ENCODE data around the gene MPHOSPH9.
A peak's percentile ranks its signal among the peaks of the same experiment; 100 is the strongest.

MPHOSPH9 gene

GRCh38 chr12:123160801-123161487, 72.0 kb downstream of the MPHOSPH9 start:
- H2BK120ac ChIP-seq (ENCODE audit: low read depth, low read length) = no peak overlapping the region
- H3K23ac ChIP-seq (ENCODE audit: low read depth, low read length, poor library complexity) = no peak overlapping the region
- no peak overlapping the region for H3K4me2 ChIP-seq (ENCODE audit: insufficient read depth, low read length, poor library complexity, severe bottlenecking)
- H3K27ac ChIP-seq (replicated peaks; ENCODE audit: low read length) = no peak overlapping the region
- no peak overlapping the region for H2BK12ac ChIP-seq (ENCODE audit: low read length)
- H3K36me3 ChIP-seq (replicated peaks in 1 of 2; ENCODE audit: control insufficient read depth in 2 of 2, insufficient read depth in 2 of 2, low read length in 2 of 2) = peaks cover 17 to 97% of the 10 kb centered on the region in 2 donors
- no peak for DNase-seq (ENCODE audit: low spot score)
- H3K4me3 ChIP-seq (ENCODE audit: low read length in 2 of 2) = no peak overlapping the region
- H3K9me3 ChIP-seq (replicated peaks in 1 of 2; ENCODE audit: control insufficient read depth in 2 of 2, insufficient read depth in 1 of 2, low read depth in 1 of 2, low read length in 2 of 2) = no peaks in the 10 kb centered on the region
- no peaks in the 10 kb centered on the region for H3K79me1 ChIP-seq (ENCODE audit: low read depth, low read length)
- H2AK5ac ChIP-seq (ENCODE audit: low read depth, low read length) = no peak overlapping the region
- H3K27me3 ChIP-seq (ENCODE audit: control insufficient read depth in 3 of 3, insufficient read depth in 3 of 3, low read depth in 1 of 3, low read length in 3 of 3) = no peaks in the 10 kb centered on the region
- no peak overlapping the region for H4K91ac ChIP-seq (ENCODE audit: low read depth, low read length, poor library complexity)
- WGBS, 2 donors (ENCODE audit: extremely low coverage in 2 of 2, insufficient read length in 2 of 2, insufficient replicate concordance in 1 of 2) = no CpG with 5 or more reads among the region's 11 CpGs
- no peak overlapping the region for H2AFZ ChIP-seq (ENCODE audit: low read length)
- no peak overlapping the region for H3K9ac ChIP-seq (ENCODE audit: low read depth, low read length, poor library complexity)
- no peak overlapping the region for H2BK15ac ChIP-seq (ENCODE audit: low read length)
- no peak overlapping the region for H2BK5ac ChIP-seq (ENCODE audit: low read length)
- H3K4ac ChIP-seq (ENCODE audit: low read length) = no peak overlapping the region
- H4K8ac ChIP-seq (ENCODE audit: low read depth, low read length) = no peak overlapping the region
- no peaks in the 10 kb centered on the region for H3K4me1 ChIP-seq (ENCODE audit: control insufficient read depth in 2 of 2, insufficient read depth in 1 of 2, low read depth in 1 of 2, low read length in 2 of 2)
- no peak overlapping the region for H3K18ac ChIP-seq (ENCODE audit: low read length)
- no peak overlapping the region for H3K14ac ChIP-seq (ENCODE audit: low read length)

GRCh38 chr12:123153906-123154305, 79.0 kb downstream of the MPHOSPH9 start:
- no CpG with 5 or more reads among the region's 2 CpGs for WGBS, 2 donors (ENCODE audit: extremely low coverage in 2 of 2, insufficient read length in 2 of 2, insufficient replicate concordance in 1 of 2)
- no peaks in the 10 kb centered on the region for H3K9me3 ChIP-seq (replicated peaks in 1 of 2; ENCODE audit: control insufficient read depth in 2 of 2, insufficient read depth in 1 of 2, low read depth in 1 of 2, low read length in 2 of 2)
- no peak overlapping the region for H2AK5ac ChIP-seq (ENCODE audit: low read depth, low read length)
- H3K18ac ChIP-seq (ENCODE audit: low read length) = no peak overlapping the region
- no peak overlapping the region for H2AFZ ChIP-seq (ENCODE audit: low read length)
- H3K4me1 ChIP-seq (ENCODE audit: control insufficient read depth in 2 of 2, insufficient read depth in 1 of 2, low read depth in 1 of 2, low read length in 2 of 2) = peaks cover 6 to 14% of the 10 kb centered on the region in 2 donors
- no peaks in the 10 kb centered on the region for H3K79me1 ChIP-seq (ENCODE audit: low read depth, low read length)
- H3K4ac ChIP-seq (ENCODE audit: low read length) = no peak overlapping the region
- peaks cover 0 to 17% (median 5%) of the 10 kb centered on the region in 3 experiments for H3K27me3 ChIP-seq (ENCODE audit: control insufficient read depth in 3 of 3, insufficient read depth in 3 of 3, low read depth in 1 of 3, low read length in 3 of 3)
- no peak for DNase-seq (ENCODE audit: low spot score)
- no peak overlapping the region for H2BK120ac ChIP-seq (ENCODE audit: low read depth, low read length)
- H3K4me2 ChIP-seq (ENCODE audit: insufficient read depth, low read length, poor library complexity, severe bottlenecking) = no peak overlapping the region
- H3K36me3 ChIP-seq (replicated peaks in 1 of 2; ENCODE audit: control insufficient read depth in 2 of 2, insufficient read depth in 2 of 2, low read length in 2 of 2) = peaks cover 2 to 49% of the 10 kb centered on the region in 2 donors
- H3K23ac ChIP-seq (ENCODE audit: low read depth, low read length, poor library complexity) = no peak overlapping the region
- no peak overlapping the region for H4K91ac ChIP-seq (ENCODE audit: low read depth, low read length, poor library complexity)
- no peak overlapping the region for H4K8ac ChIP-seq (ENCODE audit: low read depth, low read length)
- H3K14ac ChIP-seq (ENCODE audit: low read length) = no peak overlapping the region
- H2BK5ac ChIP-seq (ENCODE audit: low read length) = no peak overlapping the region
- H2BK12ac ChIP-seq (ENCODE audit: low read length) = no peak overlapping the region
- no peak overlapping the region for H2BK15ac ChIP-seq (ENCODE audit: low read length)
- H3K27ac ChIP-seq (replicated peaks; ENCODE audit: low read length) = no peak overlapping the region
- no peak overlapping the region for H3K4me3 ChIP-seq (ENCODE audit: low read length in 2 of 2)
- H3K9ac ChIP-seq (ENCODE audit: low read depth, low read length, poor library complexity) = no peak overlapping the region

GRCh38 chr12:123152833-123153232, 80.1 kb downstream of the MPHOSPH9 start:
- H3K4me2 ChIP-seq (ENCODE audit: insufficient read depth, low read length, poor library complexity, severe bottlenecking) = no peak overlapping the region
- no peak overlapping the region for H3K4ac ChIP-seq (ENCODE audit: low read length)
- no peak overlapping the region for H4K8ac ChIP-seq (ENCODE audit: low read depth, low read length)
- no peak overlapping the region for H2BK12ac ChIP-seq (ENCODE audit: low read length)
- H3K4me3 ChIP-seq (ENCODE audit: low read length in 2 of 2) = no peak overlapping the region
- H3K9me3 ChIP-seq (replicated peaks in 1 of 2; ENCODE audit: control insufficient read depth in 2 of 2, insufficient read depth in 1 of 2, low read depth in 1 of 2, low read length in 2 of 2) = no peaks in the 10 kb centered on the region
- H2BK5ac ChIP-seq (ENCODE audit: low read length) = no peak overlapping the region
- H3K27ac ChIP-seq (replicated peaks; ENCODE audit: low read length) = no peak overlapping the region
- no peak overlapping the region for H3K14ac ChIP-seq (ENCODE audit: low read length)
- no peak overlapping the region for H2AFZ ChIP-seq (ENCODE audit: low read length)
- peaks cover 6 to 14% of the 10 kb centered on the region in 2 donors for H3K4me1 ChIP-seq (ENCODE audit: control insufficient read depth in 2 of 2, insufficient read depth in 1 of 2, low read depth in 1 of 2, low read length in 2 of 2)
- H2BK120ac ChIP-seq (ENCODE audit: low read depth, low read length) = no peak overlapping the region
- no peaks in the 10 kb centered on the region for H3K79me1 ChIP-seq (ENCODE audit: low read depth, low read length)
- H2BK15ac ChIP-seq (ENCODE audit: low read length) = no peak overlapping the region
- no peak overlapping the region for H2AK5ac ChIP-seq (ENCODE audit: low read depth, low read length)
- H3K36me3 ChIP-seq (replicated peaks in 1 of 2; ENCODE audit: control insufficient read depth in 2 of 2, insufficient read depth in 2 of 2, low read length in 2 of 2) = peaks cover 2 to 39% of the 10 kb centered on the region in 2 donors
- H3K23ac ChIP-seq (ENCODE audit: low read depth, low read length, poor library complexity) = no peak overlapping the region
- WGBS, 2 donors (ENCODE audit: extremely low coverage in 2 of 2, insufficient read length in 2 of 2, insufficient replicate concordance in 1 of 2) = no CpG with 5 or more reads among the region's 3 CpGs
- H3K18ac ChIP-seq (ENCODE audit: low read length) = no peak overlapping the region
- no peak overlapping the region for H4K91ac ChIP-seq (ENCODE audit: low read depth, low read length, poor library complexity)
- H3K9ac ChIP-seq (ENCODE audit: low read depth, low read length, poor library complexity) = no peak overlapping the region
- peaks cover 0 to 20% (median 5%) of the 10 kb centered on the region in 3 experiments for H3K27me3 ChIP-seq (ENCODE audit: control insufficient read depth in 3 of 3, insufficient read depth in 3 of 3, low read depth in 1 of 3, low read length in 3 of 3)
- DNase-seq (ENCODE audit: low spot score) = no peak

GRCh38 chr12:123151457-123152454, 81.2 kb downstream of the MPHOSPH9 start:
- Histone ChIP-seq H3K9ac (ENCODE audit: low read depth, low read length, poor library complexity) (peak overlapping the region; percentile 51), H3K4me3 (ENCODE audit: low read length in 2 of 2) (peak overlapping the region; percentile 64 to 84), H4K8ac (ENCODE audit: low read depth, low read length) (no peak overlapping the region), H3K27ac (replicated peaks; ENCODE audit: low read length) (no peak overlapping the region), H2BK120ac (ENCODE audit: low read depth, low read length) (no peak overlapping the region), H2BK15ac (ENCODE audit: low read length) (no peak overlapping the region), H2BK12ac (ENCODE audit: low read length) (no peak overlapping the region), H3K36me3 (replicated peaks in 1 of 2; ENCODE audit: control insufficient read depth in 2 of 2, insufficient read depth in 2 of 2, low read length in 2 of 2) (peaks cover 2 to 30% of the 10 kb centered on the region in 2 donors), H3K27me3 (ENCODE audit: control insufficient read depth in 3 of 3, insufficient read depth in 3 of 3, low read depth in 1 of 3, low read length in 3 of 3) (peaks cover 0 to 20% (median 5%) of the 10 kb centered on the region in 3 experiments), H4K91ac (ENCODE audit: low read depth, low read length, poor library complexity) (no peak overlapping the region), H2AK5ac (ENCODE audit: low read depth, low read length) (no peak overlapping the region), H3K4me1 (ENCODE audit: control insufficient read depth in 2 of 2, insufficient read depth in 1 of 2, low read depth in 1 of 2, low read length in 2 of 2) (peaks cover 6 to 14% of the 10 kb centered on the region in 2 donors), H3K4me2 (ENCODE audit: insufficient read depth, low read length, poor library complexity, severe bottlenecking) (peak overlapping the region; percentile 97), H3K14ac (ENCODE audit: low read length) (no peak overlapping the region), H2BK5ac (ENCODE audit: low read length) (no peak overlapping the region), H3K23ac (ENCODE audit: low read depth, low read length, poor library complexity) (peak overlapping the region; percentile 57), H3K18ac (ENCODE audit: low read length) (peak overlapping the region; percentile 89), H3K79me1 (ENCODE audit: low read depth, low read length) (no peaks in the 10 kb centered on the region), H3K4ac (ENCODE audit: low read length) (no peak overlapping the region), H2AFZ (ENCODE audit: low read length) (peak overlapping the region; percentile 99), H3K9me3 (replicated peaks in 1 of 2; ENCODE audit: control insufficient read depth in 2 of 2, insufficient read depth in 1 of 2, low read depth in 1 of 2, low read length in 2 of 2) (no peaks in the 10 kb centered on the region)
- WGBS, 2 donors (ENCODE audit: extremely low coverage in 2 of 2, insufficient read length in 2 of 2, insufficient replicate concordance in 1 of 2) = no CpG with 5 or more reads among the region's 46 CpGs
- no peak for DNase-seq (ENCODE audit: low spot score)
